ENCODE measurements around the gene RRM2. TPM values are rescaled to one million over a fixed set of nuclear protein-coding genes. Genes with fewer than 3 reads are reported as not detected.

Gene RRM2
- total and polyA plus RNA-seq, 2 donors (not counting 1 experiment from before 2014, with no cell fraction given), result 6.1 to 36.3 TPM

GRCh38 chr2:10163498-10164486, 41.3 kb downstream of the RRM2 start:
- Histone ChIP-seq H3K27me3 (ENCODE audit: control insufficient read depth, insufficient read depth, low read length) (no peaks in the 10 kb centered on the region), H3K79me2 (ENCODE audit: control insufficient read depth, insufficient read depth, low read length) (no peaks in the 10 kb centered on the region), H3K9me3 (ENCODE audit: control insufficient read depth, insufficient read depth, low read depth, low read length) (no peaks in the 10 kb centered on the region), H3K4me1 (ENCODE audit: control insufficient read depth, extremely low read depth, insufficient read depth, low read length) (no peaks in the 10 kb centered on the region), H4K20me1 (ENCODE audit: control insufficient read depth, extremely low read depth, insufficient read depth, low read length) (no peaks in the 10 kb centered on the region), H2AFZ (ENCODE audit: low read length) (no peak overlapping the region), H3K9ac (ENCODE audit: insufficient read depth, low read length) (no peak overlapping the region), H3K27ac (ENCODE audit: insufficient read depth, low read length) (no peak overlapping the region), H3K4me3 (replicated peaks in 1 of 4; ENCODE audit: control extremely low read depth in 1 of 4, insufficient read depth in 1 of 4, low read depth in 3 of 4, low read length in 4 of 4) (no peak overlapping the region), H3K36me3 (ENCODE audit: control insufficient read depth, insufficient read depth, low read length) (no peaks in the 10 kb centered on the region), H3K4me2 (ENCODE audit: extremely low read depth, insufficient read depth, low read length) (no peak overlapping the region)
- TF ChIP-seq EZH2 (IDR thresholded peaks at IDR 0.05; ENCODE audit: low read length, missing control alignments), result no peak
- peak in 1 of 2 donors; percentile 48 for DNase-seq (ENCODE audit: low read depth in 2 of 2)

- Histone ChIP-seq H3K27me3 (ENCODE audit: control insufficient read depth, insufficient read depth, low read length) (no peaks in the 10 kb centered on the region), H3K36me3 (ENCODE audit: control insufficient read depth, insufficient read depth, low read length) (no peaks in the 10 kb centered on the region), H3K9me3 (ENCODE audit: control insufficient read depth, insufficient read depth, low read depth, low read length) (no peaks in the 10 kb centered on the region), H3K79me2 (ENCODE audit: control insufficient read depth, insufficient read depth, low read length) (no peaks in the 10 kb centered on the region), H3K4me3 (replicated peaks in 1 of 4; ENCODE audit: control extremely low read depth in 1 of 4, insufficient read depth in 1 of 4, low read depth in 3 of 4, low read length in 4 of 4) (no peak overlapping the region), H3K27ac (ENCODE audit: insufficient read depth, low read length) (no peak overlapping the region), H3K9ac (ENCODE audit: insufficient read depth, low read length) (no peak overlapping the region), H3K4me2 (ENCODE audit: extremely low read depth, insufficient read depth, low read length) (no peak overlapping the region), H4K20me1 (ENCODE audit: control insufficient read depth, extremely low read depth, insufficient read depth, low read length) (peaks cover 2% of the 10 kb centered on the region), H2AFZ (ENCODE audit: low read length) (no peak overlapping the region), H3K4me1 (ENCODE audit: control insufficient read depth, extremely low read depth, insufficient read depth, low read length) (no peaks in the 10 kb centered on the region)
- no peak for DNase-seq (ENCODE audit: low read depth in 2 of 2)
- TF ChIP-seq CTCF (conservative IDR thresholded peaks at IDR 0.05 in 1 of 2, IDR thresholded peaks at IDR 0.05 in 1 of 2; ENCODE audit: low read depth in 1 of 2, low read length in 2 of 2) (no peak), EZH2 (IDR thresholded peaks at IDR 0.05; ENCODE audit: low read length, missing control alignments) (no peak)
Measured at GRCh38 chr2:10164601-10165000, 42.1 kb downstream of the RRM2 start.

- no peak for DNase-seq (ENCODE audit: low read depth in 2 of 2)
- TF ChIP-seq CTCF (conservative IDR thresholded peaks at IDR 0.05 in 1 of 2, IDR thresholded peaks at IDR 0.05 in 1 of 2; ENCODE audit: low read depth in 1 of 2, low read length in 2 of 2) (no peak), EZH2 (IDR thresholded peaks at IDR 0.05; ENCODE audit: low read length, missing control alignments) (no peak)
- Histone ChIP-seq H4K20me1 (ENCODE audit: control insufficient read depth, extremely low read depth, insufficient read depth, low read length) (peaks cover 2% of the 10 kb centered on the region), H3K79me2 (ENCODE audit: control insufficient read depth, insufficient read depth, low read length) (no peaks in the 10 kb centered on the region), H2AFZ (ENCODE audit: low read length) (no peak overlapping the region), H3K4me3 (replicated peaks in 1 of 4; ENCODE audit: control extremely low read depth in 1 of 4, insufficient read depth in 1 of 4, low read depth in 3 of 4, low read length in 4 of 4) (no peak overlapping the region), H3K36me3 (ENCODE audit: control insufficient read depth, insufficient read depth, low read length) (no peaks in the 10 kb centered on the region), H3K9ac (ENCODE audit: insufficient read depth, low read length) (no peak overlapping the region), H3K4me2 (ENCODE audit: extremely low read depth, insufficient read depth, low read length) (no peak overlapping the region), H3K27ac (ENCODE audit: insufficient read depth, low read length) (no peak overlapping the region), H3K27me3 (ENCODE audit: control insufficient read depth, insufficient read depth, low read length) (no peaks in the 10 kb centered on the region), H3K9me3 (ENCODE audit: control insufficient read depth, insufficient read depth, low read depth, low read length) (no peaks in the 10 kb centered on the region), H3K4me1 (ENCODE audit: control insufficient read depth, extremely low read depth, insufficient read depth, low read length) (peaks cover 2% of the 10 kb centered on the region)
Measured at GRCh38 chr2:10165282-10165681, 42.7 kb downstream of the RRM2 start.
